Measurements from ENCODE around the gene HMHB1.

DNA sequence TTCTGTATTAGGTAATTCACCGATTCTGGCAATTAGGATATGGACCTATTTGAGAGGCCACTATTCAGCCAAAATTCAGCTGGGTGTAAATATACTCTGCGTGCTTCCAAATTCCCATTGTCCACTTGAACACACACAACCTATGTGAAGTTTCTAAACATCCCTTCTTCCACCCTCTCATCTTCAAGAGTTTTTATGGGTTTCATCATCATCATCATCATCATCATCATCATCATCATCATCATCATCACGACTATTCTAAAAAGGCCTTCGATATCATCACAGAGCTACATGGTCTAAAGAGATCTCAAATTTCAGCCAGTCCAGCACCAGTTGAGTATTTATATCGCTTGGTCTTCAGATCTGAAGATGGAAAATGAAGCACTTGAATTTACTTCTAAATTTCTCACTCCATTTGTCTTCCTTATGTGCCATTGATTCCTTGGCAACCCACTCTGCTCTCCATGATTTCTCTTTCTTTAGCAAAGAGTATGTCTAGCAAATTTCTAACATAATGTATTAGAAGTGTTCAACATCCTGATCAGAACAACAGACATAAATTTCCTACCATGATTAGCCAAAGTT is 49.2 kb upstream of the HMHB1 start:
- TF ChIP-seq EZH2phosphoT487 (IDR thresholded peaks at IDR 0.05; ENCODE audit: low read depth): no peak
- TF ChIP-seq, protein P1, sequence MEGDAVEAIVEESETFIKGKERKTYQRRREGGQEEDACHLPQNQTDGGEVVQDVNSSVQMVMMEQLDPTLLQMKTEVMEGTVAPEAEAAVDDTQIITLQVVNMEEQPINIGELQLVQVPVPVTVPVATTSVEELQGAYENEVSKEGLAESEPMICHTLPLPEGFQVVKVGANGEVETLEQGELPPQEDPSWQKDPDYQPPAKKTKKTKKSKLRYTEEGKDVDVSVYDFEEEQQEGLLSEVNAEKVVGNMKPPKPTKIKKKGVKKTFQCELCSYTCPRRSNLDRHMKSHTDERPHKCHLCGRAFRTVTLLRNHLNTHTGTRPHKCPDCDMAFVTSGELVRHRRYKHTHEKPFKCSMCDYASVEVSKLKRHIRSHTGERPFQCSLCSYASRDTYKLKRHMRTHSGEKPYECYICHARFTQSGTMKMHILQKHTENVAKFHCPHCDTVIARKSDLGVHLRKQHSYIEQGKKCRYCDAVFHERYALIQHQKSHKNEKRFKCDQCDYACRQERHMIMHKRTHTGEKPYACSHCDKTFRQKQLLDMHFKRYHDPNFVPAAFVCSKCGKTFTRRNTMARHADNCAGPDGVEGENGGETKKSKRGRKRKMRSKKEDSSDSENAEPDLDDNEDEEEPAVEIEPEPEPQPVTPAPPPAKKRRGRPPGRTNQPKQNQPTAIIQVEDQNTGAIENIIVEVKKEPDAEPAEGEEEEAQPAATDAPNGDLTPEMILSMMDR (IDR thresholded peaks at IDR 0.05; ENCODE audit: low read depth, low read length): no peak
